SK-N-MC (cell line): ENCODE data around the gene TROAP.
"Not testable (repeated sequence)": the region's sequence is repeated elsewhere in the genome, so short reads cannot be mapped to it uniquely, and the experiment has no call there.

ENCODE experiments used
- DNase-seq: peaks from one replicate; pipeline ENCODE4 v3.0.0-alpha.2; 2011; ENCODE audit warnings: low read depth, low spot score
- H3K27ac ChIP-seq: fragments of 200-600 bp; sonication (generic); 2 replicates; pipeline ENCODE4 v1.5.1; 2016; ENCODE audit warnings: mixed run types
- H3K36me3 ChIP-seq: fragments of 200-600 bp; sonication (generic); 2 replicates; pipeline ENCODE4 v1.6.1; 2017; ENCODE audit warnings: antibody characterized with exemption, low read length, mixed read lengths; ENCODE audit not compliant: insufficient read depth
- H3K4me3 ChIP-seq: fragments of 200-600 bp; sonication (generic); 2 replicates; pipeline ENCODE4 v1.5.1; 2016
- H3K9ac ChIP-seq: fragments of 200-600 bp; sonication (generic); 2 replicates; pipeline ENCODE4 v1.8.0; 2017; ENCODE audit warnings: mixed run types, mixed read lengths; ENCODE audit not compliant: insufficient read length
- H3K9me3 ChIP-seq: fragments of 200-600 bp; sonication (generic); 2 replicates; pipeline ENCODE4 v1.6.1; 2017; ENCODE audit warnings: low read depth, mild to moderate bottlenecking, antibody characterized with exemption, low read length, moderate library complexity, mixed read lengths
- EZH2 ChIP-seq: fragments of 200-600 bp; sonication (generic); IDR thresholded peaks from one replicate; pipeline ENCODE4 v1.6.1; 2017; ENCODE audit warnings: antibody characterized with exemption
- FOXP2 ChIP-seq: optimal IDR thresholded peaks from 2 replicates; pipeline ENCODE3; 2011; ENCODE audit warnings: mild to moderate bottlenecking, moderate library complexity; ENCODE audit not compliant: insufficient read depth; ENCODE audit errors: extremely low read length, control extremely low read depth
- POLR2AphosphoS5 ChIP-seq: IDR thresholded peaks from 2 replicates; pipeline ENCODE4 v1.6.1; 2012; ENCODE audit warnings: mild to moderate bottlenecking, low read depth, low read length, borderline replicate concordance

TROAP gene

GRCh38 chr12:49305762-49306510 lies 17.1 kb upstream of the TROAP start:
- DNase-seq: no peak
- H3K27ac ChIP-seq: no peak overlapping the region
- H3K36me3 ChIP-seq: no peaks in the 10 kb centered on the region
- TF ChIP-seq POLR2AphosphoS5: no peak
- TF ChIP-seq EZH2: no peak
- no peak for TF ChIP-seq FOXP2
- H3K9me3 ChIP-seq: no peaks in the 10 kb centered on the region
- no peak overlapping the region for H3K9ac ChIP-seq
- H3K4me3 ChIP-seq: no peak overlapping the region

- H3K9me3 ChIP-seq: no peaks in the 10 kb centered on the region
- no peak overlapping the region for H3K4me3 ChIP-seq
- no peak for DNase-seq
- no peak overlapping the region for H3K9ac ChIP-seq
- no peak for TF ChIP-seq EZH2
- no peak for TF ChIP-seq FOXP2
- no peak for TF ChIP-seq POLR2AphosphoS5
- no peaks in the 10 kb centered on the region for H3K36me3 ChIP-seq
- H3K27ac ChIP-seq: no peak overlapping the region
These were observed 13.7 kb upstream of the TROAP start for GRCh38 chr12:49309386-49309785.

- not testable (repeated sequence) for DNase-seq, H3K4me3 ChIP-seq, H3K9me3 ChIP-seq, H3K36me3 ChIP-seq, H3K9ac ChIP-seq, H3K27ac ChIP-seq
These were observed 12.5 kb upstream of the TROAP start for GRCh38 chr12:49310451-49311000.

GRCh38 chr12:49314811-49315210 lies 8.2 kb upstream of the TROAP start:
- H3K9ac ChIP-seq: no peak overlapping the region
- no peaks in the 10 kb centered on the region for H3K9me3 ChIP-seq
- TF ChIP-seq POLR2AphosphoS5 (no peak), EZH2 (no peak), FOXP2 (no peak)
- no peak overlapping the region for H3K4me3 ChIP-seq
- no peak for DNase-seq
- no peaks in the 10 kb centered on the region for H3K36me3 ChIP-seq
- no peak overlapping the region for H3K27ac ChIP-seq

- H3K9ac ChIP-seq, H3K36me3 ChIP-seq, DNase-seq, H3K4me3 ChIP-seq, H3K27ac ChIP-seq, H3K9me3 ChIP-seq: not testable (repeated sequence)
These were observed 5.9 kb upstream of the TROAP start for GRCh38 chr12:49317118-49317517.

- not testable (repeated sequence) for H3K9me3 ChIP-seq, H3K27ac ChIP-seq, H3K4me3 ChIP-seq, DNase-seq, H3K9ac ChIP-seq
- peaks cover 13% of the 10 kb centered on the region for H3K36me3 ChIP-seq
These were observed 2.5 kb upstream of the TROAP start for GRCh38 chr12:49320411-49321103.

GRCh38 chr12:49322367-49322707 lies 718 bp upstream of the TROAP start:
- no peak for DNase-seq
- H3K9ac ChIP-seq: peak overlapping the region; percentile 87
- H3K4me3 ChIP-seq: peak overlapping the region; percentile 99
- peak overlapping the region; percentile 76; the same call in 1 of the 2 replicates for H3K27ac ChIP-seq
- no peaks in the 10 kb centered on the region for H3K9me3 ChIP-seq
- TF ChIP-seq POLR2AphosphoS5 (no peak), EZH2 (no peak), FOXP2 (no peak)
- peaks cover 31% of the 10 kb centered on the region for H3K36me3 ChIP-seq

GRCh38 chr12:49323524-49324097 lies 556 bp downstream of the TROAP start:
- peaks cover 33% of the 10 kb centered on the region for H3K36me3 ChIP-seq
- H3K9me3 ChIP-seq: no peaks in the 10 kb centered on the region
- H3K27ac ChIP-seq: peak overlapping the region; percentile 71; the same call in 1 of the 2 replicates
- TF ChIP-seq POLR2AphosphoS5: no peak
- TF ChIP-seq FOXP2: no peak
- TF ChIP-seq EZH2: no peak
- H3K4me3 ChIP-seq: peak overlapping the region; percentile 99
- no peak for DNase-seq
- H3K9ac ChIP-seq: peak overlapping the region; percentile 96

GRCh38 chr12:49325606-49326005 lies 2.6 kb downstream of the TROAP start:
- no peak overlapping the region for H3K9ac ChIP-seq
- H3K27ac ChIP-seq: no peak overlapping the region
- H3K36me3 ChIP-seq: peaks cover 52% of the 10 kb centered on the region
- no peak for TF ChIP-seq FOXP2
- TF ChIP-seq EZH2: no peak
- no peak for TF ChIP-seq POLR2AphosphoS5
- no peak for DNase-seq
- no peaks in the 10 kb centered on the region for H3K9me3 ChIP-seq
- no peak overlapping the region for H3K4me3 ChIP-seq
